GF-D8 (cell line): ENCODE results near the gene TBC1D4.

Source experiments
- DNase-seq: peaks from one replicate; lab custom pipeline; 2025; lab: John Stamatoyannopoulos, UW

The TBC1D4 gene

DNA sequence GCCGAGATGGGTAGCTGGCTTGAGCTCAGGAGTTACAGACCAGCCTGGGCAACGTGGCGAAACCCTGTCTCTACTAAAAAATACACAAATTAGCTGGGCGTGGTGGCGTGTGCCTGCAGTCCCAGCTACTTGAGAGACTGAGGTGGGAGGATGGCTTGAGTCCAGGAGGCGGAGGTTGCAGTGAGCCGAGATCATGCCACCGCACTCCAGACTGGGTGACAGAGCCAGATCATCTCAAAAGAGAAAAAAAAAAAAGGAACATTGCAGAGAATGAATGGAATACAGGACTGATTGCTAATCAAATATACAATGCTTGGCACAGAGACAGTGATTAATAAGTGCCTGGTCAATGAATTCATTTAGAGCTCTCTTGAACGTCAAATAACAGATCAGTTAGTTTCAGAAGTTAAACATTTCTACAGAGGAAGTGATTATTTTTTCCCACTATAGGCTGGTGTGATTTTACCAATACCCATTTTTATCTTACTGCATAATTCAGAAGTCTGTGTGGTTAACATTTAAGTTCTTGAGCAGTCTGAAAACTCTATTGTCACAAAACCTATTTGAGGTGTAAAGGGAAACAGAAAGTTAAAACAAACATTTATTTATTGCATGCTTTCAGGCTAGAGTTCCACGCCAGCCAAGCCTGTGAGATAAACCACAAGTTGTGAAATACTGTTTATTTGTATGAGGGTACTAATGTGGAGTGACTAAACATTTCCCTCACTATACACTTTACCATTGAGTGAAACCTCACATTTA is 7.7 kb upstream of the TBC1D4 start:
- peak; percentile 29 for DNase-seq

DNA sequence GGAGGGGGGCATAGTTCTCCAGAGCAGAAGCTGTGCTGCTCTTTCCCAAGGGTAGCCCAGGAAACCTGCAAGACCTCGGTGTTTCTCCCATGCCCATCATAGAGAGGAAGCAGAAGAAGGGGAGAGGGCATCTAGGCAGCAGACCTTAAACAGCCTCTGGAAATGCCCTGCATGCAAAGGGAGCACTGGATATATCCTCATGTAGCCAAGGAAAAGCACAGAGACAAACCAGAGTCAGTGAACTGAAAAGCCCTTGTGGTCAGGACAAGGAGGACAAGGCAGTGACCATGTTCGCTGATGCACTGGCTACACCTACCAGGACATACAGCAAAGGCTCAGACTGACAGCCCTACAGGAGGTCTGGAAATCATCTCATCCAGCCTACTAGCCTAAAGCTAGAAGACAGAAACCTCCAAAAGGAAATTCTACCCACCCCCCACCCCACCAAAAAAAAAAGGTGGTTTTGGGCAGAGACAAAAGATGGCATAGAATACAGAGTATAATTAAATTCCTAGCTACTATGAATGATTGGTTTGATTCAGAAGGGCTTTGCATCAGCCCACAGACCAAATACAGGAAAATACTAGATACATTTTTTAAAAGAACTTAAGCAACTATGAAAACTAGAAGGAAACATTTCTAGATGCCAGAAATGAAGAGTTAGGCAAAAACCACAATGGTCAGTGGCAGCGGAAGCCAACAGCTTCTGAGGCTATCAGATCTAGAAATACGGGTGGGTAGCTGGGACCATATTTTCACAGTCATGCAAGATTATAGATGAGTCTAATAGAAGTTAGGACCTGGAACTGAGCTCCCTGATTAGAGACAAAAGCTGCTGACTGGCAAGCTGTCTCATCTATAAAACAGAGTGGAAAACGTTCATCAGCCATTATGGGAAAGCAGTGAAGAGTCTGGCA is 4.4 kb upstream of the TBC1D4 start:
- DNase-seq = peak; percentile 72

DNA sequence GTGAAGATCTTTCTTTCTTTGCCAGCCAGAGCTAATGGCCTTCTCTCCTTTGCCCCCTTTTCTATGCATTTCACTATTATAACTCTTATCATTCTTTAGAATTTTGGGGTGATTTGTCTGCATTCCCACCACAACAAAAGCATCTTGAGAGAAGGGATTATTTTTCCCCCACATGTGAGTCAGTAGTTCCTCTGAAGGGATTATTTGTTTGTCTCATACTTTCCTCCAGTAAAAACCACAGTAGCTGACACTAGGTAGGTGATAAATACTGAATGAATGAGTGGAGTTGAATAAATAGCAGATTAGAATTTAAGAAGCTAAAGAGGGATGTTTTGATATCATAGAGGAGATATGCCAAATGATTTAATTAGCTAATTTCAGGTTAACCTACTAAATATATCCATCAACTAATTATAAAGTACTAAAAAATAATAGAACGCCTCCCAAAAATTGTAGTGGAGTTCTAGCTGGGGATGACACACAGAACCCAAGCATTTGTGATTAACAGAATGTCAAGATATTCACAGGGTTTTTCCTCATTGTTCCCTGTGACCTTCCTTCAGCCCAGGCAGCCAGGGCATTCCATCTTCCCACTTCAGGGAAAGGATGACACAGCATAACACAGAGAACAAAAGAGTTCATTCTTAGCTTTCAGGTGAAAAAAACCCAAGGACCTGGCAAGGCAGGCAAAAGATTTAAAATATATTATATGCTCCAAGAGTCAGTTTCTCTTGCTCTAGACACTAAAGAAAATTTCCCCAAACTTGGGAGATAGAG is 3.5 kb upstream of the TBC1D4 start:
- DNase-seq = no peak

DNA sequence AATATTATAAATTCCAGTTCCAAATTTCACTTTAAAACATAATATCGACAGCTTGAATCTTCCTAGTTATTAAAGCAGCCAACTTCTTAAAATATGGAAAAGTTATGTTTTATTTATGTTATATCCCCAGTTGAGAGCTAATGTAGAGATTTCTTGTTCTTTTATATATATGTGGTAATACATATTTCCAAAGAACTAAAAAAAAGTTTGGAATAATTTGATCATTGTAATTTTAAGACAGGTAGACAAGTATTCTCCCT is 781 bp upstream of the TBC1D4 start:
- no peak for DNase-seq

DNA sequence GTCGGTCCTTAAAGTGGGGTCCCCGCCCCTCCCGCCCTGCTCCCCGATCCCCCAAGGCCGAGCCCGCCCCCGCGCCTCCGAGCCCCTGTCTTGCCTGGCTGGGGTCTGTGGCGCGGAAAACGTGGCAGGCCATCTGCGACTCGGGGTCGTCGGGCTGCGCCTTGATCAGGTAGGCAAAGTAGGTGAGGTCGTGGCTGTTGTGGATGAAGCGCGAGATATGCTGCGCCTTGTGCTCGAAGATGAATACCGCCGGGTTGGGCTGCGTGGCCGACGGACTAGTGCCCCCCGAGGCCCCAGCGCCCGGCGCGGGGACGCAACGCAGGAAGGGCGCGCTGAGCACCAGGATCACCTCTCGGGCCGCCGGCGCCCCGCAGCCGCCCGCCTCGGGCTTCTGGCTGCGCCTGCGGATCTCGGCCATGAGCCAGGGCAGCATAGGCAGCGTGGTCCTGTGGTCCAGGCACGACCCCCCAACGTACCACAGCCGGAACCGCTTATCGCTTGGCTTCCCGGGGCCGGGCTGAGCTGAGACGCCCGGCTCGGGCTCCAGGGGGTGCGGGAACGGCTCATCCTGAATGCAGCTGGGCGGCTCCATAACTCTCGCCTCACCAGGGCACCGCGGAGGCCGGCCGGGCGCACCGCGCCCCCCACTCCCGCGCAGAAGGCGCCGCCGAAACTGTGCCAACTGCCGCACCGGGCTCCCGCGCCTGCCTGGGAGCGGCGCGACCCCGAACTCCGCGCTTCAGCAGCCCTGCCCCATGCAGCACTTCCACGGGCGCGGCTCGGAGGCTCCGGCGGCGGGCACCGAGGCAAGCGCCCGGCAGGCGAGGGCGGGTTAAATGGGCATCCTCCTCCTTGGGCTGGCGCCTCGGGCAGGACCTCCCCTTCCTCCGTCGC is 546 bp downstream of the TBC1D4 start:
- DNase-seq = peak; percentile 58

DNA sequence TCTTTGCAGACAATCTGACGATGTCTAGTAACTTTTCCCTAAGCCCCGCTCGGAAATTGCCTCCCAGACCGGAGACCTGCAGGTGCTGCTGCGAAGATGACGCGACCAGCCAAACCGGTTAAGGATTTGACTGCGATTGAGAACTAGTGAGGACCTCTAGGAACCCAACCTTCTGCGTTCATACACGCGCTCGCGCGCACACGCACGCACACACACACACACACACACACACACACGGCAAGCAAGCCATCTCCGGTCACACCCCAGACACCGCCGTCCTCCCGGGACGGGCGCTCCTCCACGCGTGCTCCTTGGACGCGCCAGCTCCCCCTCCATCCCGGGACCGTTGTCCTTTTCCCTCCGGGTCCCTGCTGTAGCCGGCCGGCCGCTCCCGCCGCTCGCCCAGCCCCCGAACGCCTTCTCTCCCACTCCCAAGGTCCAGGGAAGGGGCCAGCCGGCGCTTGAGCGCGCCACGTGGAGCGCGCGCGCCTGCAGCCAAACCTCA is 1.2 kb downstream of the TBC1D4 start:
- peak; percentile 60 for DNase-seq

DNA sequence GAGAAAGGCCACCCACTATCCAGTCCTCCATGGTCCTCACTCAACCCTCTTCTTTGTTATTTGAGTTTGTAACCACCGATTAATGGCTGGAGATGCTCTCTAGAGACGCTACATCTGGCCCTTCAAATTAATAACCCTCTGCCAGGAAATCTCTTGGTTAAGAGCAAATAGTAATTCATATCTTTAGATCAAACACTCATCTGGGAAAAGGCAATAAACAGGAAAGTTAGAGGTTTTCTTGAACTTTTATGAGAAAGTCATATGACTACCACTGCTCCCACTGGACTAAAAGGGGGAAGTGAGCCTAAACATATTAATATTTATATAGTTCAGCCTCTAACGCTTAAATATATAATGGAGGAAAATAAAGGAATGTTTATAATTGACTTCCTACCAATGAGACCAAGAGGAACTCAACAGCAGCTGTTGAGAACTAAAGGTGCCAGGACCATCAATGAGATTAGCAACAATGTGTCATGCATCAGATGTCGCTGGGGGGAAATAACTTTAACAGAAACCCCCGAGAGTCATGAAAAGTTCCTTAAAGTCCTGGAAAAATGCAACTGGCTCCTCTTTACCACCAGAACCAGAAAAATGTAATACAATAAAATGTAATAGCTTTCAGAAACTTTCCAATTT is 2.7 kb downstream of the TBC1D4 start:
- DNase-seq = peak; percentile 22

DNA sequence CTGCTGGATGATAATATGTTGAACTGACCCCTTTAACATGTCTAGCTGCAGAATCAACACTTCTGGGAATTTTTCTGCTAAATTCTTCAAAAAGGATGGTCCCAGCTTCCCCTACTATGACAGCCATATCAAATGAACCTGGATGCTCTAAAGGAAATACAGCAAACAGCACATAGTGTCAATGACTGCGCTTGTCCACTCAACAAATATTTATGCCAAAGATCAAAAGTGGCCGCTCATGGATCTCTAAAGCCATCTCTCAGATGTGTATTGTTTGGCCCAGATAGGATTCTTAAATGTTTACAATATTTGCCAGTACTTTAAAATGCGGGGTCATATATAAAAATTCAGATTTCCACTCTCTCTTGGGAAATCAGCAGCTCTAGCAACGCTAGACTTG is 3.3 kb downstream of the TBC1D4 start:
- no peak for DNase-seq

DNA sequence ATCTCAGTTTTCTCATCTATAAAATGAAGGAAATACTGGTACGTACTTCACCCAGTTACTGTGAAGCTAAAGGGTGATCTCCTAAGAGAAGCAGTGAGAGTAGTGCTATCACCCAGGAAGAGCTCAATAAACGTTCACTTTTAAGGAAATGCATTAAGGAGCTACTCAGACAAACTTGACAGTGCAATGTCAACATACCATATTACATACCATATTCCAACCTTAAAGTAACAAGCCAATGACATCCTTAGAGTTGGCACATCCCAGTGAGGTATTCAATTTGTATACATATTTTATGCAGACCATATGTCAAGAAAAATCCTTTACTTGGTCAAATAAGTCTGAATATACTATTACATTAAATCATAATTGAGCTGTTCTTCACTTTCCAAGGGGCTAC is 7.0 kb downstream of the TBC1D4 start:
- no peak for DNase-seq

DNA sequence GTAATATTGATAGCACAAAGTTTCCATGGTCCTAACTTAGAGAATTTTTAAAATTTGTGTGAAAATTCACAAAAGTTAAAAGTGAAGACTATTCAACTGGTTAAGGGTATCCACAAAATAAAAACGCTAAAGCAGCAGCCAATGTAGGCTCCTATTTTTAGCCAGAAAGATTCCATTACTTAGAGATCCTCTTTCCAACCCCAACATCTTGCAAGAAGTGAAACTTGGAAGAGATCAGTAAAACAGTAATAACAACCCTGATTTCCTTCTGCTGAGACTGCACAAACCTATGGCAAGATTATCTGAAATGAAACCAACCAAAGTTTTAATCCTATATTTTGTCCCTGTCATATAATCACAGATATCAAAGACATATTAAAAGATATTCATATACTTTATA is 8.5 kb downstream of the TBC1D4 start:
- no peak for DNase-seq

DNA sequence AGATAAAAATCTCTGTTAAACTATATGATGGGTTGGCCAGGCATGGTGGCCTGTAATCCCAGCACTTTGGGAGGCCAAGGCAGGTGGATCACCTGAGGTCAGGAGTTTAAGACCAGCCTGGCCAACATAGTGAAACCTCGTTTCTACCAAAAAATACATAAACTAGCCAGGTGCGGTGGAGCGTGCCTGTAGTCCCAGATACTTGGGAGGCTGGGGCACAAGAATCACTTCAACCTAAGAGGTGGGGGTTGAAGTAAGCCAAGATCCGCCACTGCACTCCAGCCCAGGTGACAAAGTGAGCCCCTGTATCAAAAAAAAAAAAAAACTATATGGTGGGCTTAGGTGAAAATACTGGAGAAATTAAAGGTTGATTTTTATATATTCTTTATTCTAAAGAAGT is 11.3 kb downstream of the TBC1D4 start:
- DNase-seq = no peak

DNA sequence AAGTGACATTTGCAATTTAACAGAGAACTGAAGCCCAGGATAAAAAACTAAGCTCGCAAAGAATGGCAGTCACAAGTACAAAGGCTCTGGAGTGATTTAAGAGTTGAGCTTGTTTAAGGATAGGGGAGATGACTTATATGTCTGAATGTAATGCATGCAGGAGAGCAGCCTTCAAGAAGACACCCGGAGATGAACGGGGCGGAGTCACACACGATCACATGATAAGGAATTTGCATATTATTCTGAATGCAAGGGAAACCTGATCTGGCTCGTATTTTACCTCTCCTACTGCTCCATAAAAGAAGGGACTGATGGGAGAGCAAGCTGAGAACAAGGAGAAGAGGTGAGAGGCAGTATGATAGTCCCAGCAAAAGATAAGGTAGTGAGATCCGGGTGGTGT is 12.9 kb downstream of the TBC1D4 start:
- no peak for DNase-seq

DNA sequence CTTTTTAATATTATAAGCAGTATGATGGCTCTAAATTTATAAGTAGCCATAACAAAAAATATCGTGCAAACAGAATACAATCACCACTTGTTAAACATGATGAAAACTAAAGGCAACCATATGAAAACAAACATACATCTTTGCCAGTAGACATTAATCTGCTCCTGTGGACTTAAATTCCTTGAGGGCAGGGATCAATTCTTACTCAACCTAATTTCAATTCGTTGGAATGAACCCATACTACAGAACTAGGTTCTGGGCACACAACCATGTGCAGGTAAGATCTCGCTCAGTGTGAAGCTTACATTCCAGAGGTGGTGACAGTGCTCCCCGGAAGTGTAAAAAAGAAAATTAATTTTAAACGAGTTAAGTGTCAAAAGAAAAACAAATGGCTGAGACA is 13.4 kb downstream of the TBC1D4 start:
- no peak for DNase-seq

DNA sequence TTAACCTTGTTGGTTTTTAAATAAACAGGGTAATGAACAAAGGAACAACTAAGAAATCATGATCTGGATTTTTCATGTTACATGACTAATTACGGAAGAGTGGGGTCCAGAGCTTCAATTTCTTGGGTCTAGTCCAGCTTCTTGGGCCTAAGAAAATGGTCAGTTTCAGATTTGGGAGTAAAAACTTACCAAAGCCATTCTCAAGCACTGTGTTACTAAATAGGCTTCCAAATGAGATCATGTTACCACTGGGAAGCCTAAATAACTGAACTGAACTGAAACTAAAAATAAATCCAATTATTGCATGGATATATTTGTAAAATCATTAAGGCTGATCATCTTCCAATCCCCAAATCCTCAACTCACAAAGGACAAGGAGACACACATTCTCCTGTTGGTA is 13.9 kb downstream of the TBC1D4 start:
- no peak for DNase-seq

DNA sequence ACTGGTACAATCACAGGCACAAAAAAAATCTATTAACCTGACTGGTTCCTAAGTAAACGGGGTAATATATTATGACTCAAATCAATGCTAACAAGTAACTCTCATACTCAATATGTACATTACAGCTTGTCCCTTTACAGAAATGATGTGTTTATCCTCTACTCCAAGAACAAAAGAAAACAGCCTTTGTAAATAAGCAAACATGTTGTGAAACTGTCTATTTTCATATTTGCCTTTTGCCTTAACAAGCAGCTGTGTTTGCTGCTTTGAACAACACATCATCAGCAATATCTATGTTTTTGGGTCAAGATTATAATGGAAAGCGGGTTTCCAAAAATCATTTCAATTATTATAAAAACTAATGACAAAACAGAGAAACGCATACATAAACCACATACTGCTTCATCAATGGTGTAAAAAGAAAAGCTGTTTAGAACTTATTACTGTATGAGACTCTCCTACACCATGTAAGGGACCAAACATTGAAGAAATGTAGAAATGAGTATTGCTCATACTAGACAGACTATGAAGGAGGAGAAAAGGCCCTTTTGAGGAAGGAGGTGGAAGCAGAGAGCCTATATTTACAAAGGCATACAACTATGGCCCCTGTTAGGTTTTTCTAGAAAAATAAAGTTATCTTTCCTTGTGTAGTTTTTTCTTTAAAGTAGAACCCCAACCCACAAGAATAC is 14.8 kb downstream of the TBC1D4 start:
- no peak for DNase-seq

DNA sequence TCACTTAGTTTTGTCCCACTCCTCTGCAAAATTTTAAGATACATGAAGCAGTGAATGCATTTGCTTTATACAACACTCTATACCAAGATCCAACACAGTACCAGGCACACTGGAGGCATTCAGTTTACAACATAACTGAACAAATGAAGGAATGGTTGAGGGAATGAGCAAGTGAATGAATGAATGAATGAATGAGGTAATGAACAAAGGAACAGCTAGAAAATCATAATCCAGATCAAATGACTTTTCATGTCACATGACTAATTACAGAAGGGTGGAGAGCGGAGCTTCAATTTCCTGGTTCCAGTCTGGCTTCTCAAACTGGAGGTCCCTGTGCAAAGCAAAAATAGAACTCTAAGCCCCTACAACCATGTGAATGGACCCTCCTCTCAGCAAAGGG is 16.7 kb downstream of the TBC1D4 start:
- DNase-seq = no peak

DNA sequence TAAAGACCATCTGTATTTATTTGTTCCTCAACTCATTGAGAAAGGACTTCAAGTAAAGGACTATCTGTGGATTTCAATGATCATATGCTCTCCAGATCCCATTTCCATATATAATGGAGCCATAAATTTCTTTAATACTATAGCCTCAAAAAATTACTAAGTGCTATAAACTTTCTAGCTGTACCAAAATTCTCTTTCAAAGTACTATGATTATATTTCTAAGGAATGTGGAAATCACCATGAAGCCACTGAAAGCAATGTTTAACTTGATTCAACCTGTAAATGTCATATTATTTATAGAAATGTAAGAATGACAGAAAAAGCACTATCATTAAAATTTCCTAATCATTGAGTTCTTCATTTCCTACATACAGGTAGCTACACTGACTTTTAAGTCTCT is 20.7 kb downstream of the TBC1D4 start:
- DNase-seq = no peak

DNA sequence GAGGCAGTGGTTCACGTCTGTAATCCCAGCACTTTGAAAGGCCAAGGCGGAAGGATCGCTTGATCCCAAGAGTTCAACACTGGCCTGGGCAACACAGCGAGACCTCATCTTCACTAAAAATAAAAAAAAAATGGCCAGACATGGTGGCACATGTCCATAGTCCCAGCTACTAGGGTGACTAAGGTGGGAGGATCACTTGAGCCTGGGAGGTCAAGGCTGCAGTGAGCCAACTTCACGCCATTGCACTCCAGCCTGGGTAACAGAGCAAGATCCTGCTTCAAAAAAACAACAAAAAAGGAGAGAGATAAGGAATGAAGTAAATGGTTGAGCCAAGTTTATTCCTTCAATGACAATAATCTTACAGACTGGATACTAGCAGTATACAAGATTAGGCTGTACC is 21.3 kb downstream of the TBC1D4 start:
- no peak for DNase-seq

DNA sequence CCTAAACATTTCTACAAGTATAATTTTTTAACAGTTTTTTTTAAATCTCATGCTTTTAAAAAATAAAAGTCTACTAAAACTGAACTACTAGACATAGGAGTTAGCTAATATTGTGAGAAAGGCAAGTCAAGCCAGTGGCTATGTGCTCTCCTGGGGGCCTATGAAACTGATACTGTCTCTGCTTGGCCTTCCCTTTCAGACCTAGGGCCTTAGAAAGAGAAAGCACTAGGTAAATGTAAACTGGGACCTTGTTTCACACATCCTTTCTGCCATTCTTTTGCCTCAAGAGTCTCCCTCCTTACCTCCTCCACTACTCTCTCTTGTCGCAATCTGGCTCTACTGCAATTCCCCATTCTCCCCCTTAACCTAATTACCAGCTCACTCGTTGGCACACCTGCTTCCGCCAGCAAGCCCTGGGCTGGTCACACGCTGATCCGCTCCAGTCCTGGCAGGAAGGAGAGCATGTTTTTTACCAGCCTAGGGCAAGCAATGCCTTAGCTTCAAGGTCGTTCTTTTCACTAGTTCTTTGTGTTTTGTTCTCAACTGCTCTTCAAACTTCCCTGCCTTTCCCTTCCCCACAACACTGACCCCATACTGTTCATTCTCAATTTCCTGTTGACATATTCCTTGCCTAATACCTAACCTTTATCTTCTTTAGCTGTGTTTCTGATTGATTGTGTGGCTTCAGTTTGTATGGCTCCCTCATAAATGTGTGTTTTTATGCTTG is 23.1 kb downstream of the TBC1D4 start:
- no peak for DNase-seq

DNA sequence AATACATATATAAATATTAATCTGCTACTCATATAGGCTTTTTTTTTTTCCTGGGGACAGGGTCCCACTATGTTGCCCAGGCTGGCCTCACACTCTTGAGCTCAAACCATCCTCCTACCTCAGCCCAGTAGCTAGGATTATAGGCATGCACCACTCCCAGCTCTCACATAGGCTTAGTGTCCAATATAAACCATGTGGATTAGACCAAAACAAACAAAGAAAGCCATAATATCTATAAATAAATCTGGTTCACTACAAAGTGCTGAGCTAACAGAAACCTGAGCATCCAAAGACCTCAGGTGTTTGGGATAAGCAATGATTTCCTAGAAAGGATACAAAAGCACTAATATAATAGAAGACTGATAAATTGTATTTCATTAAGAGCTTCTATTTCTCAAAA is 26.0 kb downstream of the TBC1D4 start:
- DNase-seq = no peak
